Measurements from ENCODE around the gene STAG1. TPM values are rescaled to one million over a fixed set of nuclear protein-coding genes. Genes with fewer than 3 reads are reported as not detected.

STAG1 gene
- total and polyA plus RNA-seq, 9 of the 15 experiments (the other 6 are each of a cell fraction or from before 2014, with no cell fraction given), result 2.7 to 17.7 (median 8.8) TPM

DNA sequence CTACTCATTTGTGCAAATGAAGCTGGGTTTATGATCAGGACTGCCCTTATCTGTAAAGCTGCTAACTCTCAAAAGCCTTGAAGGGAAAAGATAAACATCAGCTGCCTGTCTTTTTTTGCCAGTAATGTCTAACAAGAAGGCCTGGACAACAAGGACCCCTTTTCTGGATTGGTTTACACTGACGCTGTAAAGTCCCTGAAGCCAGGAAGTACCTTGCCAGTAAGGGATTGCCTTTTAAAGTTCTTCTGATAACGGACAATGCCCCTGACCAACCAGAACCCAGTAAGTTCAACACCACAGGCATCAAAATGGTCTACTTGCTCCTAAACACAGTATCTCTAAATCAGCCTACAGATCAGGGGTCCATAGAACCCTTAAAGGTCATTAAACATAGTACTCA, 324.0 kb downstream of the STAG1 start:
- TF ChIP-seq, protein P1, sequence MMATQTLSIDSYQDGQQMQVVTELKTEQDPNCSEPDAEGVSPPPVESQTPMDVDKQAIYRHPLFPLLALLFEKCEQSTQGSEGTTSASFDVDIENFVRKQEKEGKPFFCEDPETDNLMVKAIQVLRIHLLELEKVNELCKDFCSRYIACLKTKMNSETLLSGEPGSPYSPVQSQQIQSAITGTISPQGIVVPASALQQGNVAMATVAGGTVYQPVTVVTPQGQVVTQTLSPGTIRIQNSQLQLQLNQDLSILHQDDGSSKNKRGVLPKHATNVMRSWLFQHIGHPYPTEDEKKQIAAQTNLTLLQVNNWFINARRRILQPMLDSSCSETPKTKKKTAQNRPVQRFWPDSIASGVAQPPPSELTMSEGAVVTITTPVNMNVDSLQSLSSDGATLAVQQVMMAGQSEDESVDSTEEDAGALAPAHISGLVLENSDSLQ (IDR thresholded peaks at IDR 0.05), result peak; percentile 82
- TF ChIP-seq CXXC5 (CRISPR knock-in tag; IDR thresholded peaks at IDR 0.05), result no peak
- H3K9me3 ChIP-seq (replicated peaks; ENCODE audit: control insufficient read depth, insufficient read depth, low read depth, low read length), result no peaks in the 10 kb centered on the region
- no peaks in the 10 kb centered on the region for H4K20me1 ChIP-seq (replicated peaks; ENCODE audit: control insufficient read depth, insufficient read depth, low read length)
- H3K9ac ChIP-seq (ENCODE audit: insufficient read depth in 1 of 2, low read depth in 2 of 2, low read length in 2 of 2), result no peak overlapping the region
- WGBS (ENCODE audit: insufficient coverage, low coverage, missing lambda C conversion rate), result 29% methylated on average over 2 of the region's 2 CpGs
- H3K36me3 ChIP-seq (ENCODE audit: control insufficient read depth, insufficient read depth, low read length), result no peaks in the 10 kb centered on the region; the same call in 2 of the 3 replicates
- H3K4me3 ChIP-seq, result no peak overlapping the region
- no peak overlapping the region for H3K4me2 ChIP-seq (ENCODE audit: insufficient read depth, low read length)
- H3K27ac ChIP-seq (ENCODE audit: extremely low read depth, low read depth, low read length), result no peak overlapping the region
- peak; percentile 44 for FAIRE-seq
- ATAC-seq, result peak; percentile 42; the same call in 1 of the 3 replicates
- 0 out of 2 replicates have a peak overlapping the region, but pooled peaks have one; percentile 8 for H2AFZ ChIP-seq (ENCODE audit: low read depth, low read length)
- no peaks in the 10 kb centered on the region for H3K4me1 ChIP-seq (replicated peaks in 1 of 2; ENCODE audit: control insufficient read depth in 2 of 2, insufficient read depth in 2 of 2, low read length in 2 of 2)
- POLR2A ChIA-PET, result no interaction called here
- intact Hi-C loops (cut with micrococcal nuclease), result no loop called here
- in situ Hi-C loops (cut with MboI), result no loop called here
- H3K9me1 ChIP-seq (ENCODE audit: control insufficient read depth, insufficient read depth, low read length), result no peaks in the 10 kb centered on the region
- CTCF ChIA-PET (ENCODE audit: low intra/inter-chr PET ratio), result no interaction called here
- BruUV-seq (replicated peaks), result no TSS peak
- no peaks in the 10 kb centered on the region for H3K79me2 ChIP-seq (ENCODE audit: control insufficient read depth, insufficient read depth, low read length)
- H3K27me3 ChIP-seq (ENCODE audit: control insufficient read depth in 2 of 2, insufficient read depth in 2 of 2, low read length in 2 of 2), result no peaks in the 10 kb centered on the region
- DNase-seq (ENCODE audit: extremely low read depth in 1 of 4, low spot score in 3 of 4), result peak in 1 of 4 experiments; percentile 6

DNA sequence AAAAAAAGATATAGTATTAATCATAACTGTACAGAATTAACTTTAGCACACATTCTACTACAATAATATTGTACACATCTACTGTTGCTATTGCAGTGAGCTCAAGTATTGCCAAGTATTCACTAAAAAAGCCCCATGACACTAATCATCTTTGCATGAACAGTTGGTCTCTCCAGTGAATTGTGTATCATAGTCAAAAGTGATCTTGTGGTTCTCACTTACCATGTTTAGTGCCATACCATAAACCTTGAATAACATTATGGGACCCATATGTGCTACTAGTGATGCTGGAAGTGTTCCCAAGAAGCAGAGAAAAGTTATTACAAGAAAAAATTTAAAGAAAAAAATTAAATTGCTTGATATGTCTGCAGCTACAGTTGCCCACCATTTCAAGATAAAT, 324.9 kb downstream of the STAG1 start:
- TF ChIP-seq ZNF583 (CRISPR knock-in tag; IDR thresholded peaks at IDR 0.05), result no peak
- H3K36me3 ChIP-seq (ENCODE audit: control insufficient read depth, insufficient read depth, low read length), result no peaks in the 10 kb centered on the region
- no peaks in the 10 kb centered on the region for H3K27me3 ChIP-seq (ENCODE audit: control insufficient read depth in 2 of 2, insufficient read depth in 2 of 2, low read length in 2 of 2)
- no peaks in the 10 kb centered on the region for H3K9me3 ChIP-seq (replicated peaks; ENCODE audit: control insufficient read depth, insufficient read depth, low read depth, low read length)
- in situ Hi-C loops (cut with MboI) (no loop called here), intact Hi-C loops (cut with micrococcal nuclease) (no loop called here)
- H3K4me3 ChIP-seq, result no peak overlapping the region
- no peaks in the 10 kb centered on the region for H3K9me1 ChIP-seq (ENCODE audit: control insufficient read depth, insufficient read depth, low read length)
- no peaks in the 10 kb centered on the region for H4K20me1 ChIP-seq (replicated peaks; ENCODE audit: control insufficient read depth, insufficient read depth, low read length)
- H3K9ac ChIP-seq (ENCODE audit: insufficient read depth in 1 of 2, low read depth in 2 of 2, low read length in 2 of 2), result no peak overlapping the region
- no TSS peak for BruUV-seq (replicated peaks)
- no peak for FAIRE-seq
- no peak overlapping the region for H3K4me2 ChIP-seq (ENCODE audit: insufficient read depth, low read length)
- ChIA-PET CTCF (ENCODE audit: low intra/inter-chr PET ratio) (no interaction called here), POLR2A (no interaction called here)
- H3K79me2 ChIP-seq (ENCODE audit: control insufficient read depth, insufficient read depth, low read length), result no peaks in the 10 kb centered on the region
- no peaks in the 10 kb centered on the region for H3K4me1 ChIP-seq (replicated peaks in 1 of 2; ENCODE audit: control insufficient read depth in 2 of 2, insufficient read depth in 2 of 2, low read length in 2 of 2)
- H2AFZ ChIP-seq (ENCODE audit: low read depth, low read length), result no peak overlapping the region
- ATAC-seq, result no peak
- no peak overlapping the region for H3K27ac ChIP-seq (ENCODE audit: extremely low read depth, low read depth, low read length)
- DNase-seq (ENCODE audit: extremely low read depth in 1 of 4, low spot score in 3 of 4), result no peak

All from K562 (cell line).